SK-MEL-5 (cell line): ENCODE measurements around the gene SLC12A7. TPM values are rescaled to one million over a fixed set of nuclear protein-coding genes. Genes with fewer than 3 reads are reported as not detected.

Experiments
- DNase-seq: peaks from one replicate; pipeline ENCODE4 v3.0.0-alpha.2; 2016; ENCODE audit warnings: low read depth, low spot score
- in situ Hi-C: cut with HindIII; loops from 2 replicates; pipeline ENCODE4 v1.10.0; 2016; ENCODE audit warnings: low sequenced_read_pairs, high pct_unique_total_duplicates, low pct_unique_long_range_greater_than_20kb
- total RNA-seq: library from RNA; depleted of rRNA; stranded (reverse); fragments of >200 nt; shearing (Covaris generic); gene quantifications from 2 replicates; pipeline ENCODE4 v1.2.3, GENCODE V29; 2014

Gene SLC12A7
- total RNA-seq, 1 experiment from 2014 or later, result 11.6 TPM

DNA sequence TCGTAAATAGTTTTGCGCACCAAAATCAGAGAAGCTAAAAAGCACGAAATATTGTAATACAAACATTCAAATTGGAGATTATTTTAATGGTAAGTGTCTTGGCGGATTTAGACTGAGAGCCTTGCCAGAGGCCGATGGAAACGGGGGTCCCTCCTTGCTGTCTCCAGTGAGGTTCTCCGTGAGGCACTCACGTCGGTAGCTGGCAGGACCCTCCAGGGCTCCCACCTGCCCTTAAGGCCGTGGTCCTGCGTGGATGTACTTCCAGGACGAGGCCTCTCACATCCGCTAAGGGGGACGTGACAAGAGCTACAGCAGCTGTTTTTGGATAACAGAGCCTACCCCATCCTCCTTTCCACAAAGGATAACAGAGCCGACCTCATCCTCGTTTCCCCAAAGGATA, 95.4 kb downstream of the SLC12A7 start:
- in situ Hi-C loops, result no loop called here
- no peak for DNase-seq

DNA sequence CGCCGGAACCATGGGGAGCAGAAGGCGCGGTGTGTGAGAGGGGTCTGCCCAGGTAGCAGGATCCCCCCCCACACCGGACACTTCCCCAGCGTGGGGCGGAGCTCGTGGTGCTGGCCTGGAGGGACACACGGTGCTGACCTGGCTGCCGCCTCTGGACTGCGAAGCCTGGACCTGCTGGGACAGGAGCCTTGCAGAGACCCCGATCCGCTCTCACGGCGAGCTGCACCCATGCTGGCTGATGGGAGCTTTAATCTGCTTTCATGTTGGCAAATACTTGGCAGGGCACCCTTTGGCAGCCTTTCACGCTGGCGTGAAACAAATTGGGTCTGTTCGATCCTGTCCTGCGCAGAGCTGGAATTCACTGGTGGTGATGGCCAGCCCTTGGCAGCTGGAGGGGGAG, 95.8 kb downstream of the SLC12A7 start:
- in situ Hi-C loops, result no loop called here
- DNase-seq, result no peak

DNA sequence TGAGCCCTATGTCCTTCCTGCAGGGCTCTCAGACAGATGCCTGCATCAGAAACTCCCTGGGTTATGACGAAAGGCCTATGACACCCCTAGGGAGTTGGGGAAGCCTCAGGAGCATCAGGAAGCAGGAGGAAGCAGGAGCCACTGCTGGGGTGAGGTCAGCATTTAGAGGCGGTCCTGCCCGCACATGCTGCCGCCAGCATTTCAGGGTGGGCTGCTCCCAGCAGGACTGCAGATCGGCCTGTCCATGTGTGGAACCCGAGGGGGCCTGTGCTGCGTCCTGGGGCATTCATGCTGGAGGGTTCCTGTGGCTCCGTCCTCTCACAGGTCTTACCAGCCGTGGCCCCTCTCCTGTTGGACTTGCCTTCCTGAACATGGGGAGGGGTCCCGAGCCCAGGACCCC, 96.4 kb downstream of the SLC12A7 start:
- in situ Hi-C loops, result no loop called here
- no peak for DNase-seq

DNA sequence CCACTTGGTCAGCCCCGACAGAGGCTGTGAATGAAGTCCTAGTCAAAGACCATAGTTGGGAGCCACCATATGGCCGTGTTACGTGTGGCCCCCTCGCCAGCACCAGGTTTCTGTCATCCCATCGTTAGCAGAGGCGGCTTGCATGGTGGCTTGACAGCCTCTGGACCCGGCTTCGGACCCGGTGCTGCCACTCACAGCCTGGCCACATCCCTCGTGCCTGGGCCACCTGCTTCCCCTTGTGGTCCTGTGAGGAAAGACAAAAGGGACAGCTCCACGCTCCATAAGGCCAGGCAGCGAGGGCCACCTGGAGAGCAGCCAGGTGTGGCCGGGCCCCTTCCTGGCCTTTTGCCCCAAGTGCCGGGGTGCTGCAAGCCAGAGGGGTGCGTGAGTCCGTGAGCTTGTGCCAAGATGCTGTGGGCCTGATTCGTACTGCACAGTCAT, 97.1 kb downstream of the SLC12A7 start:
- no peak for DNase-seq
- in situ Hi-C loops, result no loop called here

DNA sequence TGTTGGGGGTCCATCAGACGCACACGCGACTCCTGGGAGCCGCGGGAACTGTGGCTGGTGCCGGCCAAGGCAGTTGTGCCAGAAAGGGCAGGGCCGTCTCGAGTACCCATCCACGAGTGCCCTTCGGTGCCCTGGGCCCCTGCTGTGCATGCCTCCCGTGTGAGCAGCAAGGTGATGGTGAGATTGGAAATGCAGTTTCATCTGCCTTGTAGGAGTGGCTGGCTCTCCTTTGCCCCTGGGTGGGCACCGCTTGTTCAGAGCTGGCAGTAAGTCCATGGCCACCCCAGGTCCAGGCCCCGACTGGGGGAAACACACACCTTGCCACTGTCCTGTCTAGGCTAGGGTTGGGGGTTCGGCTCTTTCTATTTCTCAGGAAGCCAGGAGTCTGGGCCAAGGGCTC, 97.5 kb downstream of the SLC12A7 start:
- in situ Hi-C loops, result no loop called here
- no peak for DNase-seq

DNA sequence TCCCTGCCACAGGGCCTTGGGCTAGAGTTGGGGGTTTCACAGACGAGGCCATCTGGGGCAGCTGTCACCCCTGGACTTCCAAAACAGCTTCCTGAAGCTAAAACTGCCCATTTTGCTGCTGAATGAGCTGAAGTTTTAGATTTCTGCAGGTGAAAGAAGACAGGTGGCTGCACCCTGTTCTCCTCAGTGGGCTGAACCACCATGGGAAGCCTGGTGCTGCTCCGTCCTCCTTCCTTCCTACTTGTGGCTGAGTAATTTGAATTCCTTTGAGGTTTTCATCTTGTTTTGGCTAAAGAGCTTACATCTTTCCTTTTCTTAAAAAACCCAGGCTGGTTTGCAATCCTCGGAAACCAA, 97.9 kb downstream of the SLC12A7 start:
- in situ Hi-C loops, result no loop called here
- DNase-seq, result no peak

DNA sequence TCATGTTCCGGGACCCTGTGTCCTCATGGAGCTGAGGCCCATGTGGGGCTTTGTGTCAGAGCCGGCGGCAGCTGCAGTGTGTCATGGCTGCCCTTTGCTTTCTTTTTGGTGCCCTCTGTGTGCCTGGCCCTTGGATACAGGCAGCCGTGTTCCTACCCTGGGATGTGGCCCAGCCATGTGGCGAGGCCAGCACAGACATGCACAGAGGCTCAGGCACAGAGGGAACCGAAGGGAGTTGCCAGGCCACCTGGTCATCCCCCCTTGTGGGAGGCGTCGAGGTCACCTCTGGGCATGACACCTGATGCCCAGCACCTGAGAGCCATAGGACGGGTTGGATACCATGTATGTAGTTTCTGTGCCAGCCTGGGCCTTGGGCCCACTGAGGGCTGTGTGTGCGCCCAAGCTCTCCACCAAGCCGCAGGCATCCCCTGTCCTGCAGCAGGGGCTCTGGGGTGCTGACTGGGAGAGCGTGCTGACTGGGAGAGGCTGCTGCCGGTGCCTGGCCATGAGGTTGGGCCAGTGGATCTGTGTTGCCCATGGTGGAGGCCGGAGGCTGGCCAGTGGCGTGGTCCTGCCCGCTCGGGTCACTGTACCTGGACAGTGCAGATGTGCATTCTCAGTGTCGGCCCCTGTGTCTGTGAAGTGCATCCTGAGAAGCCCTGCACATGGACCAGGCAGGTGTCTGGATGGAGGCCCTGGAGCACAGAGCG, 98.5 kb downstream of the SLC12A7 start:
- in situ Hi-C loops, result no loop called here
- no peak for DNase-seq

DNA sequence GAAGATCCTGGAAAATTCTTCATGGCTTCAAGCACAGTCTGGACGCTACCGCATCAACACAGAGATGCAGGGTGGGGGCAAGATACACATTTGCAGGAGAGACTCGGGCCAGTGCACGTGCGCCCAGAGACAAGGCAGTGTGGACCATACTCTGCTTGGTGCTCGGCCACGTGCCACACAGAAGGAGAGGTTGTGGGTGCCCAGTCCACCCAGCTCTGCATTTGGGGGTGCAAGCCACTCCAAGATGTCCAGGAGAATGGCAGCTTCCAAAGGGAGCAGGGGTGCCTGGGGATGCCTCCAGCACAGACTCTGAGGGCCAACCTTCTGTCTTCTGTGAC, 99.0 kb downstream of the SLC12A7 start:
- DNase-seq, result no peak
- in situ Hi-C loops, result no loop called here

DNA sequence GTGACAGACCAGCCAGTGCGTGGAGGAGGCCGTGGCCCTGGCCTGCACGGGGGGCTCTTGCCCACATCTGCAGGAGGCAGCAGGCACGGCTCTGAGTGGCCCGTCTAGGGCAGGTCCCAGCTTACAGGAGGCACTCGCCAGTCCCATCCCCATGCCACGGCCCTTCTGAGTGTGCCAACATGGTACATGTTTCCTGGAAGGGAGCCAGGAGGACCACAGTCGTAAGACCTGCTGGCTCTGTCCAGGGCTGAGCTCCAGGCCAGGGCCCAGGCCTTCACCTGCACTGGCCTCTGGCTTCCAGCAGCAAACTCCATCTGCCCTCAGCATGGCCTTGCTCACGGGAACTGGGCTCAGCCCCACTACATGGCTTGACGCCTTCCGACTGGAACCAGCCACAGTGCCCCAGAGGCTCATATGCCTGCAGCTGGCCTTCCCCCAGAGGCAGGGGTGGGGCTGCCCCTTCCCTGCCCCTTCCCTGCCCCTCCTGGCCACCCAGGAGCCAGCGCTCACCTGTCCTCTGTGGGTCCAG, 99.5 kb downstream of the SLC12A7 start:
- DNase-seq, result no peak
- in situ Hi-C loops, result no loop called here

DNA sequence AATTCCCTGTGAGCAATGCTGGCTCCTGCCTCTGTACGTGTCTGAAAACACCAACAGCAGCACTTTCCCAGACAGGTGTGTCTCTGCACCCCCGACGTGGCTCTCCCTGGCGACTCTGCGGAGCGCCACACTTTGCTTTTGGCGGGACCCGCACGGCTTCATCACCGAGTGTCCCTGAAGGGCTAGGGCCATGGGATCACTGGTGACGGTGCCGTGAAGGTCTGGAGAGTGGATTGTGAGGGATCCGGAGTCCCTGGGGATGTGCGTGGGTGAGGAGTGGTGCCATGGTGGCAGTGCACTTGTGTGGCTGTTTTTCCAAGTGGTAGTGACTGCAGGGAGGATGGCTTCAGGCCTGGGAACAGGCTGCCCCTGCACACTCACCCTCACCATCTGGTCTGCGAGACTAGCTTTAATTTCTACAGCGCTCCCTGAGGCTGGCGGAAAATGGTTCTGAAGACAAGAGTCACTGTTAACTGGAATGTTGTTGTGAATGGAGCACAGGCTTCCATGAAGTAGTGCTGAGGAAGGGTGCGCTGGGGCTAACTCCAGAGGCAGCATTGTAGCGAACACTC, 100.0 kb downstream of the SLC12A7 start:
- no peak for DNase-seq
- in situ Hi-C loops, result no loop called here

DNA sequence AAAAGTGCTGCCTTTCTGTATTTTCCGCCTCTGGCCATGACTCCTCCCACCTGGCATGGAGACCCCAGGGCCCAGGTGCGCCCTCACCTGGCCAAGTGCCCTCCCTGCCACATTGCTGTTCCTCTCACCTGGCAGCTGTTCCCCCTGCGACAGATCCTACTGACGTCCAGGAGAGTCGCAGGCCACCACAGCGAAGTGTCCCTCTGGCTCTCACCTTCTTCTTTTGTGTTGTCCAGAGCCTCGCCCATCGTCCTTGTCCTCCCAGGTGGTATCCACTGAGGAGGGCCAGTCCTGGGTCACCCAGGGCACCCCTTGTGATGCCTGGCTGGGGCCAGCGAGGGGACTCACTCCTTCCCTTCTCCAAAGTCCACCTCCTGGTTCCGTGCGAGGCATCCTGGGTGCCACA, 100.6 kb downstream of the SLC12A7 start:
- in situ Hi-C loops, result no loop called here
- peak; percentile 65 for DNase-seq

DNA sequence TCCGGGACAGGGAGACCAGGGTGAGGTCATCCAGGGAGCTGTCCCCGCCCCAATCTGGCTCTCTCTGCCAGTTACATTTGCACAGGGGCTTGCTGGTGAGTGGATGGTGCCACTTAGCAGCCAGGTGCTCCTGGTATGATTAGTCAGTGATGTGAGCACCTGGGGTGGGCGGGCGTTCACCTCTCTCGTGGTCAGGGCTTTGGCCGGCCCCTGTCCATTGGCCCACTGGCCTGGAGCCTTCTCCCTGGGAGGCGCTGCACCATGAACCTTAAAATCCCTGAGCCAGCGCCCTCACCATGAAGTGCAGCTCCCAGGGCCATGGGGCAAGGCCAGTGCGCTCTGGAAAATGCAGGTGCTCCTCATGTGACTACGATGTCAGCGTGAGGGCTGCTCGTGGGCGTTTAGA, 101.2 kb downstream of the SLC12A7 start:
- DNase-seq, result no peak
- in situ Hi-C loops, result no loop called here

DNA sequence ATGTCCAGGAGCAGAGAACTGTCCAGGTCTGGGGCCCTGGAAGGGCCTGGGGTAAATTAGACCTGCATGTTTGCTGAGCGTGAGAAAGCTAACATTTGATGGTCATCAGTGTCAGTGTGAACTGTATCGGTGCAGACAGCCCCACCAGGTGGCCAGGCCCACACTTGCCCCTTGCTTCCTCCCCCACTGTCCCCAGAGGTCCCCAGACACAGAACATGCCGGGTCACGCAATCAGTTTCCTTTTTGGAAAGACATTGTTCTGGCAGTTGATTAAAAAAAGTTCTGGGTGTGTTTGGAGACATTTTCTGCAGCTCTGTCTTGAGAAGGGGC, 101.7 kb downstream of the SLC12A7 start:
- in situ Hi-C loops, result no loop called here
- no peak for DNase-seq

DNA sequence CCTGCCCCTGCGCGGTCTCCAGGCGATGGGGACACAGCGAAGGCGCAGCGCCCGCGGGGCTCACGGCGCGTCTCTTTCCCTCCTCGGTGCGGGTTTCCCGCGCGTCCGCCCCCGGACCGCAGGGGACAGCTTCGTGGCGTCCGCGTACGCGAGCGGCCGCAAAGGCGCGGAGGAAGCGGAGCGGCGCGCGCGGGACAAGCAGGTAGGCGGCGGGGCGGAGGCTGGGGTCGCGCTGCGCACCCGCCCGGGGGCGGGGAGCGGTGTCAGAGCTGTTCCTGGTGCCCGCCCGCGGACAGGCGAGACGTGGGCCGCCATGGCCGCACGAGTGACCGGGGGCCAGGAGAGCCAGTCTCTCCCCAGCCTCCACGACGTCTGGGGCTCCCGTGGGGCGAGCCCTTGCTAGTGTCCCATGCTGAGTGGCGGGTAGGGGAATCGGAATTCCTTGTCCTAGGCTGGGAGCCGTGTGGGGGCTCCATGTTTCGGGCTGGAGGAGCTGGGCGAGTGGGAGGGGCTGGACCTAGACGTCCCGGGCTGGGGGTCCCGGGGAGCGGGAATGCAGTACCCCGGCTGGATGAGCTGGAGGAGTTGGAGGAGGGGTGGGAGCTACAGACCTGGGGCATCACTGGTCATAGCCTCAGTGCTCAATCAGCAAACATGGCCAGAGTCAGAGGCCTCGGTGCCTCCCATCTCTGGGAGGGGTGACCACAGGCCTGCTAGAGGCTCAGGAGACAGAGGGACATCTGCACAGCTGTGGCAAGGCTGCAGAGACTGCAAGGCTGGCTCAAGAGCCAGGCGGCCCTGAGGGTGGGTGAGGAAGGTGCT, 102.3 kb downstream of the SLC12A7 start:
- DNase-seq, result no peak
- in situ Hi-C loops, result no loop called here

DNA sequence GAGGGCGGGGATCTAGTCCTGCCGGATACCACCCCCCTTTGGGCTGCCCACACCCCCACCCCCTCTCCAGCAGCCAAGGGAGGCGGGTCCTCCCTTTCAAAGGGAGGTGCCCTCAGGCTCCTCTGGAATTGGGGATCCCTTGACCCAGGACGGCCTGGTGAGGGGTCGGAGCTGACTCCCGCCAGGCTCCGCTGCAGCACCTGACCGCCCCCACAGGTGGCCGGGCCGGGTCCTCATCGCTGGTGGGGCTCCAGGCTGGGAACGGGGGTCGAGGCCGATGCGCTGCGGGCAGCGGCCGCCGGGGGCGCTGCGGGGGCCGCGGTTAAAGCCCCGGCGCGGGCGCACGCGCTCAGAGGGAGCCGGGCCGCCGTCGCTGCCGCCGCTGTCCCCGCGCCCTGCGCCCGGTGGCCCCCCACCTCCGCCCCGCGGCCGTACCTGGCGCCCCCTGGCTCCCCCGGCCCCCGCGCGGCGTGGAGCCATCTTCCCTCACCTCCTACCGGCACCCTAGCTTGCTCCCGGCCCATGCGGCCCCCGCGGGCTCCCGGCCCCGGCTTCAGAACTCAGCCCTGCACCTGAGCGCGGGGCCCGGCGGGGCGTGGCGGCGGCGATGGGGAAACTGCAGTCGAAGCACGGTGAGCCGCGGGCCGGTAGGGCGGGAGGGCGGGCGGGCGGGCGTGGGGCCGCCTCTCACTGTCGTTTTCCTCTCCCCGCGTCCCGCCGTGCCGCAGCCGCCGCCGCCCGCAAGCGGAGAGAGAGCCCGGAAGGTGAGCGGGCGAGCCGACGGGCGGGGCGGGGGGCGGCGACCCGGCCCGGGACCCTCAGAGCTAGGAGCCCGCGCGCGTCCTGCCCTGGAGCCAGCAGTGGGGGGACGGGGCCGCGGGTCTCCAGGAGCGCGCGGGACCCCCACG, 103.2 kb downstream of the SLC12A7 start, which contains the start of gene NKD2:
TSS of gene NKD2 (plus strand) at position 352 of the 908 bp plus-strand sequence. CDS start at position 608, 256 bp downstream.
- in situ Hi-C loops, result no loop called here
- DNase-seq, result peak; percentile 47

DNA sequence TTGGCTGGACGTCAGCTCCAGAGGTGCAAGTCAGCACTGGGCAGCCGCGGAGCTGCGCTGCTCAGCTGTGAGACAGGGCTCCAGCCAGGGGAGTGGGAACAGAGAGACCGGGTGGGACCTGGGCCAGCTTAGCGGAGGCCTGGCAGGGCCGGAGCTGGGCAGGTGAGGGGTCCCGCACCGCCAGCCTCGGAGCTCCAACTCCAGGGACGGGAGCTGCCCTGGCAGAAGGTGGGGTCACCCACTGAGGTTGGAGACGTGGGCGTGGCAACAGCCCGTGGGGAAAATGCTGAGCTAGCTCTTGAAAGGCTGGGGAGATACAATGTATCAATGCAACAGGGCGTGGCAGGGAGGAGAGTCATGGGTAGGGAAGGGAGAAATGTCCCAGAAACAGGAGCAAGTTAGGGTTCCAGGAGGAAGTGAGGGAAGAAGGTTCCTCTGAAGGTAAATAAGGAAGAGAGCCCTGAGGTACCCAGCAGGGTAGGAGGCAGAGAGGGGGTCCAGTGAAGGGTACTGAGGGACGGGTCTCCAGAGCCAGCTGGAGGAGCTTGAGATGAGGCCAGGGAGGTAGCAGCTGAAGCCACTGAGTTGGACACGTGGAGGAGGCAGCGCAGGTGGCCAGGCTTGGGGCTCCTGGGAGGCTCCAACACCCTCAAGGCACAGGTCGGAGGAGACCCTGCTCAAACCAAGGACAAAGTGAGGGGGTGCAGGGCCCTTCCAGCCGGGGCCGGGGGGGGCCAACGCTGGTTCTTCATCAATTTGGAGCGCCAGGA, 104.0 kb downstream of the SLC12A7 start:
- in situ Hi-C loops, result no loop called here

DNA sequence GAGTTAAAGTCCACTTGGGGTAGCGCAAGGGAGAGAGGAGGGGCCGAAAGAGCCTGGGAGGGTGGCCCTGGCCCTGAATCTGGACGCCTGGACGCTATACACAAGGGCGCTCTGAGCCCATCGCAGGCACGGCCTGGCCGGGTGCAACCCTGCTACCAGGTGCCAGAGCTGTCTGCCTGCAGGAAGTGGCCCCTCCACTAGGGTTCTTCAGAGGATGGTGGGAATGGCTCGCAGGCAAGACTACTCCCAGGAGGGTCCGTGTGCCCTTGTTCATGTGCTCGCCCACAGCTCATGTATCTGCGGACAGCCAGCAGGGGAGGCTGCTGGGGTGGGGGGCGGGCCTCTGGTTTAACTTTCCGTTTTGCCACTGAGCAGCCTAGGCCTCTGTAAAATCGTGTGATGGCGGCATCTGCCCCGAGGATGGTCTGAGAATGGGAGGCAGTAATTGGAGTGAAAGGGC, 104.6 kb downstream of the SLC12A7 start:
- in situ Hi-C loops, result no loop called here
- DNase-seq, result peak; percentile 24

More for the DNA sequence above, 104.0 kb downstream of the SLC12A7 start:
- DNase-seq, result no peak
